Stimulated activated CD4-positive, alpha-beta T cell treated with anti-CD3 and anti-CD28 coated beads, Interleukin-15, amount 100 ng/mL, for 48 hours (primary cell): ENCODE measurements around the gene DHCR24.
A peak's percentile ranks its signal among the peaks of the same experiment; 100 is the strongest.

Experiments used
- DNase-seq, 2 donors: peaks; one replicate each; pipeline ENCODE4 v3.0.0-alpha.2; 2020; ENCODE audit warnings: low read depth in 2 of 2

DHCR24 gene

GRCh38 chr1:54815086-54815876 lies 71.7 kb downstream of the DHCR24 start:
- no peak for DNase-seq

GRCh38 chr1:54814571-54814970 lies 72.4 kb downstream of the DHCR24 start:
- DNase-seq, result no peak

- DNase-seq, result no peak
Measured at GRCh38 chr1:54814126-54814498, 72.9 kb downstream of the DHCR24 start.

- no peak for DNase-seq
Measured at GRCh38 chr1:54813485-54814125, 73.4 kb downstream of the DHCR24 start.

- DNase-seq, result no peak
Measured at GRCh38 chr1:54812801-54813484, 74.1 kb downstream of the DHCR24 start.

GRCh38 chr1:54811739-54812655 lies 75.0 kb downstream of the DHCR24 start:
- no peak for DNase-seq

GRCh38 chr1:54811066-54811465 lies 75.9 kb downstream of the DHCR24 start:
- no peak for DNase-seq

GRCh38 chr1:54810153-54810942 lies 76.6 kb downstream of the DHCR24 start:
- peak; percentile 37 to 62 for DNase-seq

GRCh38 chr1:54809496-54810074 lies 77.4 kb downstream of the DHCR24 start:
- no peak for DNase-seq

GRCh38 chr1:54808443-54809207 lies 78.4 kb downstream of the DHCR24 start:
- DNase-seq, result no peak

GRCh38 chr1:54807756-54808155 lies 79.2 kb downstream of the DHCR24 start:
- no peak for DNase-seq

- DNase-seq, result no peak
Measured at GRCh38 chr1:54806931-54807611, 79.9 kb downstream of the DHCR24 start.

GRCh38 chr1:54805981-54806381 lies 81.0 kb downstream of the DHCR24 start:
- no peak for DNase-seq

- no peak for DNase-seq
Measured at GRCh38 chr1:54805466-54805865, 81.5 kb downstream of the DHCR24 start.

- peak in 1 of 2 donors; percentile 15 for DNase-seq
Measured at GRCh38 chr1:54804471-54805132, 82.4 kb downstream of the DHCR24 start.

- DNase-seq, result no peak
Measured at GRCh38 chr1:54803761-54804470, 83.1 kb downstream of the DHCR24 start.

- peak; percentile 45 to 65 for DNase-seq
Measured at GRCh38 chr1:54800899-54801759, 85.9 kb downstream of the DHCR24 start, which contains the start of gene TTC22. TTC22 (minus strand) TSS chr1:54801323; CDS start chr1:54801163, 160 bp downstream.
